GM19351 (cell line): Measurements from ENCODE around the gene CEACAM7.
"Not testable (repeated sequence)": the region's sequence is repeated elsewhere in the genome, so short reads cannot be mapped to it uniquely, and the experiment has no call there.

Experiments used
- ATAC-seq: cut with Tn5 transposase; IDR thresholded peaks from one replicate; pipeline ENCODE4 v1.9.1; 2021; ENCODE audit warnings: mild to moderate bottlenecking, moderate library complexity; ENCODE audit not compliant: unreplicated experiment

The CEACAM7 gene

DNA sequence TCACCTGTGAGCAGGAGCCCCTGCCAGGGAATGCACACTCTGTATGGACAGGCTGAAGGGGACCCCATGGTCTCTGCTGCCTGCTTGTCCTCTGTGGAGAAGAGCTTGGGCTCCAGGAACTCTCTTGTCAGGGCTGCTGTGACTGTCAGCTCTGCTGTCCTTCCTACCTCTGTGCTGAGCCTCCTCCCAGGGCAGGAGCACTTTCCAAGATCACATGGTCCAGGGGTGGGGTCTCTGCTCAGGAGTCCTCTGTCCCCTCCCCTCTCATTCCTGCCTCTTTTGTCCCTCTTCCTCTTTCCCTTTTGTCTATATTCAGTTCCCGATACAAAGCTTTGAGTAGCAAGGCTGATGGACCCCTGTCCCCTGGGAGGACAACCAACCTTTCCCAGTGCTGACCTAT lies at the start of gene CEACAM7:
Gene CEACAM7 (minus strand): TSS at position 173 of the 400 bp plus-strand sequence. CDS start 105 bp downstream, at position 68.
- no peak for ATAC-seq

DNA sequence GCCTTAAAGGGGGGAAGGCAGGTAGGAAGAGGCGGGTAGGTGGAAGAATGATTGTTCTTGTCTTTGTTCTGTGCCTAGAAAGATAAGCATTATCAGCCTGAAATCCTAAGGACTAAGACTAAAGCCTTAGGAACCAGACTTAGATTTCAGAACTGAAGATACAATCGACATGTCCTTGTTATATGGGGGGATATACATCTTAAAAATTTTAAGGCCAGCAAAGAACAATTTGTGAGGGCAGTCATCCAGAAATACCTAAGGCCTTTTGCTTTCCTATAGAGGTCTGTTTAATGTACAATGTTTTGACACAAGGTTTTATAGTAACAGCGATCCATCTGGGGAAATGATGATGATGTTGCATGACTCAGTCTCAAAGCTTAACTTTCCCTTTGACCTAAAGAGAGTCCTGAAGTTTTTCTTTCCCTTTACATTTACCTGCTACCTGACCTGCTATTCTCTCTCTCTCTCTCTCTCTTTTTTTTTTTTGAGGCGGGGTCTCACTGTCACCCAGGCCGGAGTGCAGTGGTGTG lies 47.1 kb upstream of the CEACAM7 start:
- no peak for ATAC-seq

DNA sequence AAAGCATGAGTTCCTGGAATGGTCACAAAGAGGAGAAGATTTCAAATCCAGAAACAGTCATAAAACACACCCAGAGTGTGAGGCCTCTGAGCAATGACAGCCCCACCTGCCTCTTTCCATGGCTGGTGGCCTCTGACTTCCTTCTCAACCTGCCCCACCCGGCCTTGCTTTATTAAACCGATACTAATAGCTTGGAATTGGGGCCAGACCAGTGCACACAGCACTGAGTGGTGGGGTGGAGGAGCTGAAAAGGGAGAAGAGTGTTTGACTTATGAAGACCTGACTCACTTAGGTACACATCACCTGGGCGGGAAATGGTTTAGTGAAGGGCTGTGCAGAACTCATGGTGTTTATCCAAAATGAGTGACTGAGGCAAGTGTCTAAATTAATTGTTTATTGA lies 46.5 kb upstream of the CEACAM7 start:
- ATAC-seq, result no peak

DNA sequence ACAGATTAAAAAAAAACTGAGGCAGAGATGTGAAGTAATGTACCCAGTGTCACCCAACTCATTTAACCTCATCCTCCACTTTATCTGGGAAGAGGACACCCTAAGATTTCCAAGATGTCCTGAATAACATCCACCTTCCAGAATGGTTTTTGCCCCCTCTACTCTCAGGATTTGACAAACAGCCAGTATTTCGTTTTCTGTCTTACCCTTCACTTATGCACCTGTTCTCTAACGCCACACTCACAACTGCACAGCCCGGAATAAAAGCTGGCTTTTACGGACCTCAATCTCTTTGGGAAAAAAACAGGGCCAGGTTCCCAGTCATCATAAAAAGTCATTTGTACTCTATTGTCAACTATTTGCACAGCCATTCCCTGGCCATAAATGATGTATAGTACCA lies 46.1 kb upstream of the CEACAM7 start:
- no peak for ATAC-seq

DNA sequence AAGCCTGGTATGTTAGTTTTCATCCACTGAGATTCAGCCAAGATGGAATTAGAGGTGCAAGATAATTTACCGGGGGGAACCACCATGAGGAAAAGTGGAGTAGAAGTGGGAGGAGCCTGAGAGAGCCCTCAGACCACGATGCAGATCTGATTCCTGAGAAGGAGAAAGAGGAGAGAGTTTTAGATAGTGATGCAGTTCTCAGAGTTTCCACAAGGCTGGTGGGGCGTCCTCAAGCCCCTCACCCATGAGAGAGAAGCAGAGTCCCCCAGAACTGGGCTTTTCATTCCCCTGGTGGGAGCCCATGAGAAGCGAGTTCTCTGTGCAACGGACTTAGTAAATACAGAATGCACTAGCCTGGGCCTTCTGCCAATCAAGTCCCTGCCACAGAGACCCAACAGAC lies 38.4 kb upstream of the CEACAM7 start:
- ATAC-seq, result no peak

DNA sequence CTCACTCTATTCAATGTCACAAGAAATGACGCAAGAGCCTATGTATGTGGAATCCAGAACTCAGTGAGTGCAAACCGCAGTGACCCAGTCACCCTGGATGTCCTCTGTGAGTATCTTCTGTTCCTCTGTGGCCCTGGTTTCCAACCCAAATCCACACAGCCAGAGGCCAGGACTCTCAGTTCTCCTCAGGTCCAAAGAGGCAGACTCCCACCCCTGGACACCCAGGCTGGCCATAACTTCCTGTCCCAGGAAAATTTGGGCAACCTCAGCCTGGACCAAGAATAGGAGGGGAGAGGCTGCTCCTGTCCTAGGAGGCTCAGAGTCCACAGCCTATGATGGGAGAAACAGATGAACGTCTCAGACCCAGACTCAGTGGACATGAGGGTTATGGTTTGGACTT lies 32.0 kb upstream of the CEACAM7 start:
- ATAC-seq, result no peak

DNA sequence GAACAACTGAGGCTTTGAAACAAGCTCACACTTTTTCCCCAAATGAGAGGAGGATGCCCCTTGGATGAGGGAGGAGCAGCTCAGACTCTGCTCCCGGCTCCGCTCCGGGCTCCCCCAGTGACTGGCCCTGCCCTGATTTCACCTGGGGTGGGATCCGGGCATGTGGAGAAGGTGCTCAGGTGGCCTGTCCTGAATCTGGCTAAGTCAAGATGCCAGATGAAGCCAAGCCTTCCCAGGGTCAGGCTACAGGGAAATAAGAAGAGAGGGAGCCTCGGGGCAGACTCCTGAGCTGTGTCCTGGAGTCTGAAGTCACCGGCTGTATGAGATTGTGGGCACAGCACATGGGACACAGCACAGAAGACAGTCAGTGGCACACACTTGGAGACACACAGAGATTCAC lies 30.7 kb upstream of the CEACAM7 start:
- ATAC-seq, result no peak

DNA sequence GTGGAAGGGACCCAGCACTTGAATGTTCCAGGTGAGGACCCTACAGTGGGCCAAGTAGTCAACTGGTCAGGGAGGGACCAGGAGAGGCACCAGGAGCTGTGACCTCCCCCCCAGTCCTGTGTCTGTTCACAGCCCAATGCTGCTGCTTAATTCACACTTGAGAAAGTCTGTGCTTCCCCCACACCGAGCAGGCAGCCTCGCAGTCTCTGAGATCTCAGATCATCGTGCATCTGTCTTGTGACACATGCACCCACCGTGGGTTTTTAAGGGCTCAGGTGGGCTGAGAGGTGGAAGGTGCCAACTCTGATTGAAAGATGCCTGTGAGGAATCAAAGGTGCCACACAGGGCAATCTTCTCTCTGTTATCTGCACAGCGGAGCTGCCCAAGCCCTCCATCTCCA lies 26.5 kb upstream of the CEACAM7 start:
- ATAC-seq, result no peak

DNA sequence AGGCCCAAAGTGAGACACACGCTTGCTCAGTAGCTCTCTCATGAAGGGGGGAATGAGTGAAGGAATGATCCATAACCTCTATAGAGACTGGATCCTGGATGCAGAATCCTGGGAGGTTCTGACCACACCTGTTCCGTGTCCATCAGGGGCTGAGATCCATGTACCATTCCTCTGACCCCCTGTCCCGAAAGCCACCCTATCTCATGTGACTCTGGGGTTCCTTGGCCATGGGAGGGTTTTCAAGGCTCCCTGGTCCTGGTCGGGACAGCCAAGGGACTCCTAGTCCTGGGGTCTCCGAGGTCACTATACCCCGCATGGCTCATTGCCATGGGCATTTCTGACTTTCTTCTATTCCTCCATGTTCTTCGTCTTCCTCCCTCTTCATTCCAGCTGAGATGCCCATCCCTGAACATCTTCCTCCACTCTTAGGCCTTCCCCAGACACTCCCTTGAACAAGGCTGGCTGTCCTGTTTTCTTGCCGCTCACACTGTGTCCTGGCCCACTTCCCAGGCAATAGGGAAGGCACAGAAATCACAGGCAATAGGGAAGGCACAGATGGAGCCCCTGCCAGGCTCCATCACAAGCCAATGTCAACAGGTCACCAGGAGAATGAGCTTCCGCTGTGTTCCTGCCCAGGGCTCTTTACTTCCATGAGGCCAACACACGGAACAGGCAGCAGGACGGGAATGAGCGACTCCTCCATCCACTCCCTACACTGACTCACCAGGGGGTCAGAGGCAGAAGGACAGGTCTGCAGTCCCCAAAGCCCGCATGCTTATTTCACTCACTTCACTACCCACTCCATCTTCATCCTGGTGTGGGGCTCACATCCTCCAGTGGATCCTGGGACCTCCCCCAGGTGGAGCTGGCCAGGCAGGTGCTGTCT lies 23.5 kb upstream of the CEACAM7 start:
- no peak for ATAC-seq

DNA sequence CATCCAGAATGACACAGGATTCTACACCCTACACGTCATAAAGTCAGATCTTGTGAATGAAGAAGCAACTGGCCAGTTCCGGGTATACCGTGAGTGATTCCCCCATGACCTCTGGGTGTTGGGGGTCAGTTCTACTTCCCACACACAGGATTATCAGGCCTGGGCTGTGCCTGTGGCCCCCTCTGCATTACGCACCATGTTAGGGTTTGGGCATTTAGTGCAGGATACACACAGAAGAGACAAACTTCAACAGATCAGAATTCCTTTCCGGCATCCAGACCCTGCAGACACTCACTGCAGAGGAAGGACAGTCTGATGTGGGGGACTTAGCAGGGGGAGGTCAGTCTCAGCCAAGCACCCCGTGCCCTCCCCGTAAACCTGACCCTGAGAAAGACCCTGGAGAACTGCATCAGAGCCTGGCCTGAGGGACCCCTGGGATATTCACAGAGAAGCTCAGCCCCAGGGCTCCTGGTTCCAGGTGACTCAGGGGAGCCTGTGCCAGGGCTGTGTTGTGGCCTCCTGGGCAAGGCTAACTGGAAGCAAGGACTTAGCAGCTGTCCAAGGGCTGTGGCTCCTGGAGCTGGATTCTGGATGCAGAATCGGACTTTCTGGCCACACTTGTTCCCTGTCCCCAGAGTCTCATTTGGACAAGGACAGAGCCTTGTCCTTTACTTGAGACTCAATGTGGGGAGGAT lies 22.0 kb upstream of the CEACAM7 start:
- ATAC-seq, result no peak

DNA sequence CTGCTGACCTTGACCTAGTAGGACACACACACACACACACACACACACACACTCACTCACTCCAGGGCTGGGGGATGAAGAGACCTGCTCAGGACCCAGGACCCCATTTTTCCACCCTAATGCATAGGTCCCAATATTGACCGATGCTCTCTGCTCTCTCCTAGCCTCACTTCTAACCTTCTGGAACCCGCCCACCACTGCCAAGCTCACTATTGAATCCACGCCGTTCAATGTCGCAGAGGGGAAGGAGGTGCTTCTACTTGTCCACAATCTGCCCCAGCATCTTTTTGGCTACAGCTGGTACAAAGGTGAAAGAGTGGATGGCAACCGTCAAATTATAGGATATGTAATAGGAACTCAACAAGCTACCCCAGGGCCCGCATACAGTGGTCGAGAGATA lies 21.4 kb upstream of the CEACAM7 start:
- ATAC-seq, result not testable (repeated sequence)

DNA sequence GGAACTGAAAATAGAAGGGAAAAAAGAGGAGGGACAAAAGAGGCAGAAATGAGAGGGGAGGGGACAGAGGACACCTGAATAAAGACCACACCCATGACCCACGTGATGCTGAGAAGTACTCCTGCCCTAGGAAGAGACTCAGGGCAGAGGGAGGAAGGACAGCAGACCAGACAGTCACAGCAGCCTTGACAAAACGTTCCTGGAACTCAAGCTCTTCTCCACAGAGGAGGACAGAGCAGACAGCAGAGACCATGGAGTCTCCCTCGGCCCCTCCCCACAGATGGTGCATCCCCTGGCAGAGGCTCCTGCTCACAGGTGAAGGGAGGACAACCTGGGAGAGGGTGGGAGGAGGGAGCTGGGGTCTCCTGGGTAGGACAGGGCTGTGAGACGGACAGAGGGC lies 20.4 kb upstream of the CEACAM7 start, which contains the start of gene CEACAM5:
Gene CEACAM5 (plus strand): TSS at position 146 of the 400 bp plus-strand sequence. CDS start 106 bp downstream, at position 252.
- no peak for ATAC-seq

DNA sequence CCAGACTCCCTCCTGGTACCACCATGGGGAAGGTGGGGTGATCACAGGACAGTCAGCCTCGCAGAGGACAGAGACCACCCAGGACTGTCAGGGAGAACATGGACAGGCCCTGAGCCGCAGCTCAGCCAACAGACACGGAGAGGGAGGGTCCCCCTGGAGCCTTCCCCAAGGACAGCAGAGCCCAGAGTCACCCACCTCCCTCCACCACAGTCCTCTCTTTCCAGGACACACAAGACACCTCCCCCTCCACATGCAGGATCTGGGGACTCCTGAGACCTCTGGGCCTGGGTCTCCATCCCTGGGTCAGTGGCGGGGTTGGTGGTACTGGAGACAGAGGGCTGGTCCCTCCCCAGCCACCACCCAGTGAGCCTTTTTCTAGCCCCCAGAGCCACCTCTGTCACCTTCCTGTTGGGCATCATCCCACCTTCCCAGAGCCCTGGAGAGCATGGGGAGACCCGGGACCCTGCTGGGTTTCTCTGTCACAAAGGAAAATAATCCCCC lies 19.9 kb upstream of the CEACAM7 start:
- ATAC-seq, result no peak

DNA sequence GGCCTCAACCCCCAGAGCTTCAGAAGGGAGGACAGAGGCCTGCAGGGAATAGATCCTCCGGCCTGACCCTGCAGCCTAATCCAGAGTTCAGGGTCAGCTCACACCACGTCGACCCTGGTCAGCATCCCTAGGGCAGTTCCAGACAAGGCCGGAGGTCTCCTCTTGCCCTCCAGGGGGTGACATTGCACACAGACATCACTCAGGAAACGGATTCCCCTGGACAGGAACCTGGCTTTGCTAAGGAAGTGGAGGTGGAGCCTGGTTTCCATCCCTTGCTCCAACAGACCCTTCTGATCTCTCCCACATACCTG lies 19.4 kb upstream of the CEACAM7 start:
- ATAC-seq, result no peak

DNA sequence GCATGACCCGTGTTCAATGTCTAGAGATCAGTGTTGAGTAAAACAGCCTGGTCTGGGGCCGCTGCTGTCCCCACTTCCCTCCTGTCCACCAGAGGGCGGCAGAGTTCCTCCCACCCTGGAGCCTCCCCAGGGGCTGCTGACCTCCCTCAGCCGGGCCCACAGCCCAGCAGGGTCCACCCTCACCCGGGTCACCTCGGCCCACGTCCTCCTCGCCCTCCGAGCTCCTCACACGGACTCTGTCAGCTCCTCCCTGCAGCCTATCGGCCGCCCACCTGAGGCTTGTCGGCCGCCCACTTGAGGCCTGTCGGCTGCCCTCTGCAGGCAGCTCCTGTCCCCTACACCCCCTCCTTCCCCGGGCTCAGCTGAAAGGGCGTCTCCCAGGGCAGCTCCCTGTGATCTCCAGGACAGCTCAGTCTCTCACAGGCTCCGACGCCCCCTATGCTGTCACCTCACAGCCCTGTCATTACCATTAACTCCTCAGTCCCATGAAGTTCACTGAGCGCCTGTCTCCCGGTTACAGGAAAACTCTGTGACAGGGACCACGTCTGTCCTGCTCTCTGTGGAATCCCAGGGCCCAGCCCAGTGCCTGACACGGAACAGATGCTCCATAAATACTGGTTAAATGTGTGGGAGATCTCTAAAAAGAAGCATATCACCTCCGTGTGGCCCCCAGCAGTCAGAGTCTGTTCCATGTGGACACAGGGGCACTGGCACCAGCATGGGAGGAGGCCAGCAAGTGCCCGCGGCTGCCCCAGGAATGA lies 18.9 kb upstream of the CEACAM7 start:
- peak; percentile 51 for ATAC-seq

DNA sequence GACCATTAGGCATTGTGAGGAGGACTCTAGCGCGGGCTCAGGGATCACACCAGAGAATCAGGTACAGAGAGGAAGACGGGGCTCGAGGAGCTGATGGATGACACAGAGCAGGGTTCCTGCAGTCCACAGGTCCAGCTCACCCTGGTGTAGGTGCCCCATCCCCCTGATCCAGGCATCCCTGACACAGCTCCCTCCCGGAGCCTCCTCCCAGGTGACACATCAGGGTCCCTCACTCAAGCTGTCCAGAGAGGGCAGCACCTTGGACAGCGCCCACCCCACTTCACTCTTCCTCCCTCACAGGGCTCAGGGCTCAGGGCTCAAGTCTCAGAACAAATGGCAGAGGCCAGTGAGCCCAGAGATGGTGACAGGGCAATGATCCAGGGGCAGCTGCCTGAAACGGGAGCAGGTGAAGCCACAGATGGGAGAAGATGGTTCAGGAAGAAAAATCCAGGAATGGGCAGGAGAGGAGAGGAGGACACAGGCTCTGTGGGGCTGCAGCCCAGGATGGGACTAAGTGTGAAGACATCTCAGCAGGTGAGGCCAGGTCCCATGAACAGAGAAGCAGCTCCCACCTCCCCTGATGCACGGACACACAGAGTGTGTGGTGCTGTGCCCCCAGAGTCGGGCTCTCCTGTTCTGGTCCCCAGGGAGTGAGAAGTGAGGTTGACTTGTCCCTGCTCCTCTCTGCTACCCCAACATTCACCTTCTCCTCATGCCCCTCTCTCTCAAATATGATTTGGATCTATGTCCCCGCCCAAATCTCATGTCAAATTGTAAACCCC lies 17.5 kb upstream of the CEACAM7 start:
- ATAC-seq, result no peak

DNA sequence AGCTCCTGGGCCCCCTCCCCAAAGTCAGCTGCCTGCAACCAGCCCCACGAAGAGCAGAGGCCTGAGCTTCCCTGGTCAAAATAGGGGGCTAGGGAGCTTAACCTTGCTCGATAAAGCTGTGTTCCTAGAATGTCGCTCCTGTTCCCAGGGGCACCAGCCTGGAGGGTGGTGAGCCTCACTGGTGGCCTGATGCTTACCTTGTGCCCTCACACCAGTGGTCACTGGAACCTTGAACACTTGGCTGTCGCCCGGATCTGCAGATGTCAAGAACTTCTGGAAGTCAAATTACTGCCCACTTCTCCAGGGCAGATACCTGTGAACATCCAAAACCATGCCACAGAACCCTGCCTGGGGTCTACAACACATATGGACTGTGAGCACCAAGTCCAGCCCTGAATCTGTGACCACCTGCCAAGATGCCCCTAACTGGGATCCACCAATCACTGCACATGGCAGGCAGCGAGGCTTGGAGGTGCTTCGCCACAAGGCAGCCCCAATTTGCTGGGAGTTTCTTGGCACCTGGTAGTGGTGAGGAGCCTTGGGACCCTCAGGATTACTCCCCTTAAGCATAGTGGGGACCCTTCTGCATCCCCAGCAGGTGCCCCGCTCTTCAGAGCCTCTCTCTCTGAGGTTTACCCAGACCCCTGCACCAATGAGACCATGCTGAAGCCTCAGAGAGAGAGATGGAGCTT lies 15.7 kb upstream of the CEACAM7 start:
- no peak for ATAC-seq

DNA sequence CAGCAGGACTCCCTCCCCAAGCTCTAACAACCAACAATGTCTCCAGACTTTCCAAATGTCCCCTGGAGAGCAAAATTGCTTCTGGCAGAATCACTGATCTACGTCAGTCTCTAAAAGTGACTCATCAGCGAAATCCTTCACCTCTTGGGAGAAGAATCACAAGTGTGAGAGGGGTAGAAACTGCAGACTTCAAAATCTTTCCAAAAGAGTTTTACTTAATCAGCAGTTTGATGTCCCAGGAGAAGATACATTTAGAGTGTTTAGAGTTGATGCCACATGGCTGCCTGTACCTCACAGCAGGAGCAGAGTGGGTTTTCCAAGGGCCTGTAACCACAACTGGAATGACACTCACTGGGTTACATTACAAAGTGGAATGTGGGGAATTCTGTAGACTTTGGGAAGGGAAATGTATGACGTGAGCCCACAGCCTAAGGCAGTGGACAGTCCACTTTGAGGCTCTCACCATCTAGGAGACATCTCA lies 14.1 kb upstream of the CEACAM7 start:
- no peak for ATAC-seq

DNA sequence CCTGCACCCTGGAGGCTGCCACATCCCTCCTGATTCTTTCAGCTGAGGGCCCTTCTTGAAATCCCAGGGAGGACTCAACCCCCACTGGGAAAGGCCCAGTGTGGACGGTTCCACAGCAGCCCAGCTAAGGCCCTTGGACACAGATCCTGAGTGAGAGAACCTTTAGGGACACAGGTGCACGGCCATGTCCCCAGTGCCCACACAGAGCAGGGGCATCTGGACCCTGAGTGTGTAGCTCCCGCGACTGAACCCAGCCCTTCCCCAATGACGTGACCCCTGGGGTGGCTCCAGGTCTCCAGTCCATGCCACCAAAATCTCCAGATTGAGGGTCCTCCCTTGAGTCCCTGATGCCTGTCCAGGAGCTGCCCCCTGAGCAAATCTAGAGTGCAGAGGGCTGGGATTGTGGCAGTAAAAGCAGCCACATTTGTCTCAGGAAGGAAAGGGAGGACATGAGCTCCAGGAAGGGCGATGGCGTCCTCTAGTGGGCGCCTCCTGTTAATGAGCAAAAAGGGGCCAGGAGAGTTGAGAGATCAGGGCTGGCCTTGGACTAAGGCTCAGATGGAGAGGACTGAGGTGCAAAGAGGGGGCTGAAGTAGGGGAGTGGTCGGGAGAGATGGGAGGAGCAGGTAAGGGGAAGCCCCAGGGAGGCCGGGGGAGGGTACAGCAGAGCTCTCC lies 13.5 kb upstream of the CEACAM7 start:
- ATAC-seq, result no peak
